CD4-positive, alpha-beta memory T cell (primary cell): ENCODE results near the gene MESP2. TPM values are rescaled to one million over a fixed set of nuclear protein-coding genes. Genes with fewer than 3 reads are reported as not detected.

Experiments
- CTCF ChIA-PET: fragments of 350-600 bp; sonication (Branson Sonifier 250); formaldehyde crosslinking; loops from one replicate; lab custom pipeline; 2021; ENCODE audit warnings: inconsistent platforms; ENCODE audit not compliant: partially characterized antibody; lab: Charles Lee
- POLR2A ChIA-PET: fragments of 350-600 bp; sonication (Branson Sonifier 250); formaldehyde crosslinking; loops from one replicate; lab custom pipeline; 2021; ENCODE audit not compliant: partially characterized antibody; lab: Charles Lee
- DNase-seq, 5 donors: peaks; one replicate each; pipeline versions ENCODE4 v3.0.0 to v3.0.0-alpha.2; 2020 to 2022; ENCODE audit warnings: mixed read lengths in 1 of 5
- H3K27ac ChIP-seq: one replicate; pipeline ENCODE4 v1.7.0; 2013; ENCODE audit warnings: low read depth, low read length
- H3K27me3 ChIP-seq: 2 replicates; pipeline ENCODE4 v1.7.0; 2013; ENCODE audit warnings: mild to moderate bottlenecking, low read length, moderate library complexity; ENCODE audit not compliant: insufficient read depth
- H3K36me3 ChIP-seq: 2 replicates; pipeline ENCODE4 v1.7.0; 2013; ENCODE audit warnings: mild to moderate bottlenecking, low read length, moderate library complexity; ENCODE audit not compliant: insufficient read depth
- H3K4me1 ChIP-seq: 2 replicates; pipeline ENCODE4 v1.7.0; 2013; ENCODE audit warnings: mild to moderate bottlenecking, low read length, moderate library complexity; ENCODE audit not compliant: insufficient read depth
- H3K4me3 ChIP-seq, 2 donors: one replicate each; pipeline ENCODE4 v1.7.0; 2013; ENCODE audit warnings: low read length in 2 of 2, mild to moderate bottlenecking in 1 of 2
- H3K9me3 ChIP-seq, 2 donors: one replicate each; pipeline ENCODE4 v1.7.0; 2013; ENCODE audit warnings: low read length in 2 of 2, control low read depth in 1 of 2; ENCODE audit not compliant: control insufficient read depth in 1 of 2
- H3K27ac Mint-ChIP-seq, 7 donors: one replicate each; pipeline ENCODE4 v1.8.0; 2020 to 2021; ENCODE audit warnings: mixed read lengths in 7 of 7, mild to moderate bottlenecking in 6 of 7, inconsistent platforms in 3 of 7, moderate library complexity in 3 of 7
- H3K27me3 Mint-ChIP-seq, 2 donors: one replicate each; pipeline ENCODE4 v1.8.0; 2020 to 2021; ENCODE audit warnings: mixed read lengths in 2 of 2
- H3K36me3 Mint-ChIP-seq, 2 donors: one replicate each; pipeline ENCODE4 v1.8.0; 2020 to 2021; ENCODE audit warnings: mixed read lengths in 2 of 2, inconsistent platforms in 1 of 2, mild to moderate bottlenecking in 1 of 2
- H3K4me1 Mint-ChIP-seq, 4 donors: one replicate each; pipeline ENCODE4 v1.8.0; 2020 to 2021; ENCODE audit warnings: mixed read lengths in 4 of 4, mild to moderate bottlenecking in 1 of 4
- H3K4me3 Mint-ChIP-seq, 8 donors: one replicate each; pipeline ENCODE4 v1.8.0; 2020 to 2021; ENCODE audit warnings: mixed read lengths in 8 of 8, mild to moderate bottlenecking in 7 of 8, moderate library complexity in 6 of 8, inconsistent platforms in 3 of 8
- H3K9me3 Mint-ChIP-seq, 8 donors: one replicate each; pipeline ENCODE4 v1.8.0; 2020 to 2021; ENCODE audit warnings: mixed read lengths in 8 of 8, mild to moderate bottlenecking in 5 of 8, inconsistent platforms in 3 of 8, moderate library complexity in 1 of 8
- intact Hi-C: fragments of 100-400 bp; cut with micrococcal nuclease; formaldehyde crosslinking; loops from one replicate; pipeline ENCODE4 v1.15.1; 2023
- polyA plus RNA-seq, 2 donors: library from polyadenylated mRNA; unstranded; fragments of 300-500 nt; fragmentation: Illumina TruSeq; gene quantifications; one replicate each; pipeline ENCODE4 v1.2.3, GENCODE V29; 2021
- total RNA-seq, 2 experiments: library from RNA; stranded (reverse); gene quantifications; one replicate each; pipeline ENCODE4 v1.2.3, GENCODE V29; 2021

The MESP2 gene
- total and polyA plus RNA-seq, 4 experiments from 2014 or later: not detected

GRCh38 chr15:89807689-89808088, 31.6 kb downstream of the MESP2 start:
- Mint-ChIP-seq H3K9me3 (no peaks in the 10 kb centered on the region), H3K27me3 (peaks cover 5 to 9% of the 10 kb centered on the region in 2 donors), H3K36me3 (no peaks in the 10 kb centered on the region), H3K27ac (no peak overlapping the region), H3K4me1 (no peaks in the 10 kb centered on the region), H3K4me3 (no peak overlapping the region)
- ChIA-PET CTCF (no interaction called here), POLR2A (no interaction called here)
- H3K27me3 ChIP-seq: no peaks in the 10 kb centered on the region
- DNase-seq: no peak
- H3K4me1 ChIP-seq: no peaks in the 10 kb centered on the region
- intact Hi-C loops: no loop called here
- no peaks in the 10 kb centered on the region for H3K36me3 ChIP-seq
- no peak overlapping the region for H3K27ac ChIP-seq
- H3K9me3 ChIP-seq: no peaks in the 10 kb centered on the region
- H3K4me3 ChIP-seq: no peak overlapping the region

GRCh38 chr15:89808160-89808870, 32.2 kb downstream of the MESP2 start:
- Mint-ChIP-seq H3K4me1 (no peaks in the 10 kb centered on the region), H3K36me3 (no peaks in the 10 kb centered on the region), H3K27ac (no peak overlapping the region), H3K9me3 (peaks cover 0 to 2% (median 0%) of the 10 kb centered on the region in 8 donors), H3K4me3 (no peak overlapping the region), H3K27me3 (peaks cover 7 to 9% of the 10 kb centered on the region in 2 donors)
- no peak for DNase-seq
- H3K36me3 ChIP-seq: no peaks in the 10 kb centered on the region
- ChIA-PET CTCF (no interaction called here), POLR2A (no interaction called here)
- no peak overlapping the region for H3K27ac ChIP-seq
- peaks cover 5% of the 10 kb centered on the region for H3K27me3 ChIP-seq
- no peaks in the 10 kb centered on the region for H3K9me3 ChIP-seq
- intact Hi-C loops: no loop called here
- H3K4me3 ChIP-seq: no peak overlapping the region
- no peaks in the 10 kb centered on the region for H3K4me1 ChIP-seq

- peaks cover 0 to 4% (median under 1%) of the 10 kb centered on the region in 4 donors for H3K4me1 Mint-ChIP-seq
- Histone ChIP-seq H3K4me1 (peaks cover 5% of the 10 kb centered on the region), H3K27ac (no peak overlapping the region), H3K36me3 (no peaks in the 10 kb centered on the region), H3K9me3 (no peaks in the 10 kb centered on the region), H3K4me3 (no peak overlapping the region), H3K27me3 (peaks cover 13% of the 10 kb centered on the region)
- intact Hi-C loops: no loop called here
- no peak overlapping the region for H3K4me3 Mint-ChIP-seq
- CTCF ChIA-PET: no interaction called here
- H3K9me3 Mint-ChIP-seq: peaks cover 0 to 2% (median 0%) of the 10 kb centered on the region in 8 donors
- H3K27me3 Mint-ChIP-seq: peaks cover 10 to 12% of the 10 kb centered on the region in 2 donors
- DNase-seq: no peak
- no peaks in the 10 kb centered on the region for H3K36me3 Mint-ChIP-seq
- no peak overlapping the region for H3K27ac Mint-ChIP-seq
- POLR2A ChIA-PET: no interaction called here
Measured at GRCh38 chr15:89809093-89809786, 33.1 kb downstream of the MESP2 start.

GRCh38 chr15:89809787-89810148, 33.6 kb downstream of the MESP2 start:
- DNase-seq: no peak
- H3K4me3 Mint-ChIP-seq: no peak overlapping the region
- peak overlapping the region in 1 of 7 donors; percentile 41 for H3K27ac Mint-ChIP-seq
- peaks cover 0 to 4% (median under 1%) of the 10 kb centered on the region in 4 donors for H3K4me1 Mint-ChIP-seq
- CTCF ChIA-PET: no interaction called here
- no peak overlapping the region for H3K27ac ChIP-seq
- H3K27me3 Mint-ChIP-seq: peaks cover 10 to 12% of the 10 kb centered on the region in 2 donors
- intact Hi-C loops: no loop called here
- H3K4me1 ChIP-seq: peaks cover 7% of the 10 kb centered on the region
- H3K9me3 Mint-ChIP-seq: peaks cover 0 to 2% (median 0%) of the 10 kb centered on the region in 8 donors
- peaks cover 14% of the 10 kb centered on the region for H3K27me3 ChIP-seq
- no peaks in the 10 kb centered on the region for H3K36me3 ChIP-seq
- H3K36me3 Mint-ChIP-seq: no peaks in the 10 kb centered on the region
- POLR2A ChIA-PET: no interaction called here
- no peak overlapping the region for H3K4me3 ChIP-seq
- no peaks in the 10 kb centered on the region for H3K9me3 ChIP-seq

- no peaks in the 10 kb centered on the region for H3K36me3 ChIP-seq
- H3K4me1 ChIP-seq: peaks cover 7% of the 10 kb centered on the region
- ChIA-PET CTCF (no interaction called here), POLR2A (no interaction called here)
- H3K9me3 Mint-ChIP-seq: peaks cover 0 to 2% (median 0%) of the 10 kb centered on the region in 8 donors
- H3K36me3 Mint-ChIP-seq: peaks cover 0 to under 1% of the 10 kb centered on the region in 2 donors
- peaks cover 19 to 20% of the 10 kb centered on the region in 2 donors for H3K27me3 Mint-ChIP-seq
- no peak overlapping the region for H3K27ac Mint-ChIP-seq
- peaks cover 18% of the 10 kb centered on the region for H3K27me3 ChIP-seq
- H3K4me1 Mint-ChIP-seq: peaks cover 3 to 14% (median 6%) of the 10 kb centered on the region in 4 donors
- H3K4me3 ChIP-seq: no peak overlapping the region
- no peak overlapping the region for H3K4me3 Mint-ChIP-seq
- peaks cover 0 to 2% of the 10 kb centered on the region in 2 donors for H3K9me3 ChIP-seq
- no peak for DNase-seq
- no peak overlapping the region for H3K27ac ChIP-seq
- intact Hi-C loops: no loop called here
Measured at GRCh38 chr15:89810837-89811236, 34.7 kb downstream of the MESP2 start.

GRCh38 chr15:89812011-89812846, 36.1 kb downstream of the MESP2 start:
- peaks cover 7% of the 10 kb centered on the region for H3K4me1 ChIP-seq
- Mint-ChIP-seq H3K27me3 (peaks cover 27 to 28% of the 10 kb centered on the region in 2 donors), H3K4me1 (peaks cover 3 to 20% (median 9%) of the 10 kb centered on the region in 4 donors), H3K36me3 (peaks cover 0 to 5% of the 10 kb centered on the region in 2 donors), H3K9me3 (peaks cover 0 to 9% (median 3%) of the 10 kb centered on the region in 8 donors), H3K4me3 (peak overlapping the region in 2 of 8 donors; percentile 35 to 43), H3K27ac (no peak overlapping the region)
- intact Hi-C loops: no loop called here
- ChIA-PET CTCF (no interaction called here), POLR2A (no interaction called here)
- H3K9me3 ChIP-seq: peaks cover 0 to 4% of the 10 kb centered on the region in 2 donors
- H3K27ac ChIP-seq: no peak overlapping the region
- H3K4me3 ChIP-seq: no peak overlapping the region
- DNase-seq: no peak
- H3K36me3 ChIP-seq: no peaks in the 10 kb centered on the region
- H3K27me3 ChIP-seq: peaks cover 21% of the 10 kb centered on the region

- peaks cover 0 to 5% of the 10 kb centered on the region in 2 donors for H3K36me3 Mint-ChIP-seq
- ChIA-PET POLR2A (no interaction called here), CTCF (no interaction called here)
- Histone ChIP-seq H3K4me1 (peaks cover 7% of the 10 kb centered on the region), H3K9me3 (peaks cover 0 to 4% of the 10 kb centered on the region in 2 donors), H3K27me3 (peaks cover 21% of the 10 kb centered on the region), H3K36me3 (no peaks in the 10 kb centered on the region), H3K4me3 (no peak overlapping the region), H3K27ac (no peak overlapping the region)
- H3K9me3 Mint-ChIP-seq: peaks cover 0 to 9% (median 3%) of the 10 kb centered on the region in 8 donors
- peaks cover 3 to 20% (median 9%) of the 10 kb centered on the region in 4 donors for H3K4me1 Mint-ChIP-seq
- peaks cover 28 to 32% of the 10 kb centered on the region in 2 donors for H3K27me3 Mint-ChIP-seq
- peak overlapping the region in 1 of 8 donors; percentile 43 for H3K4me3 Mint-ChIP-seq
- no peak for DNase-seq
- H3K27ac Mint-ChIP-seq: no peak overlapping the region
- intact Hi-C loops: no loop called here
Measured at GRCh38 chr15:89812847-89813320, 36.8 kb downstream of the MESP2 start.
